ENCODE data around the gene OCA2.

DNA sequence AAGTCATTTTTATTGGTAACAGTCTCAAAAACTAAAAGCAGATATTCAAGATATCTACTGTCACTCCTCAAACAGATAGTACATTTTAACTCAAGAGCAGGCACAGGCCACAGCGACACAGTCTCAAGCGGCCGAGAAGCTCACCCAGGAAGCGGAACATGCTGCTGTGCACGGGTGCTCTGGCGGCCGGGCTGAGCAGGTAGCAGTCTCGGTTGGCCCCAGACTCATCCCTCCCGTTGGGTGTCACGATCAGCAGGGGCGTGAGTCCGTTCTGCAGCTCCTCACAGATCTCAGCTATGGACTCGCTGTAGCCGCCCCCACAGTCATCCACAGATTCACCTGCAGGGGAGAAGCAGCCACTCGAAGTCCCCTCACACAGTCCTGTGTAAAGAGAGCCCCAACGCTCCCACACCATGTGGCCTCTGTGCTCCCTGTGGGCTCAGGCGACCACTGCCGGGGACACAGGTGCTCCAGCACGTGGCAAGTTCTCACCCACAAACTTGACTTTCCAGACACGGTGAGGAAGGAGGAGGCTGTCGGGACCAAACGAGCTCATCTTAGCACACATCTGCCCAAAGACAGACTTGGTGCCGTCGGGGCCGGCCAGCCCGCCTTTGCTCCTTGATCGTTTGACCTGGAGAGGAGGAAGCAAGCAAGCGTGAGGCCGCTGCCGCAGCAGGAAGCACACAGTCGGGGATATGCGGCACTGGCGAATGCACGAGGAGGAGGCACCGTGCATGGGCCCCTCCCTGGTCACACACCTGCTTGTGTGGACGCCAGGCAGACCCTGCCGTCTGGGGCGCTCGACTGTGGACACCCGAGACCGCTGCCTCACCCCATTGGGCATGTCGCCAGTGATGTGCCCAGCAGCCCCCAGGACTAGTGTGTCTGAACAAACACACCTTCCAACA lies 17.7 kb upstream of the OCA2 start:
- TF ChIP-seq EZH2 (optimal IDR thresholded peaks at IDR 0.05; ENCODE audit: low read depth, low read length), result no peak
- TF ChIP-seq, protein P1, sequence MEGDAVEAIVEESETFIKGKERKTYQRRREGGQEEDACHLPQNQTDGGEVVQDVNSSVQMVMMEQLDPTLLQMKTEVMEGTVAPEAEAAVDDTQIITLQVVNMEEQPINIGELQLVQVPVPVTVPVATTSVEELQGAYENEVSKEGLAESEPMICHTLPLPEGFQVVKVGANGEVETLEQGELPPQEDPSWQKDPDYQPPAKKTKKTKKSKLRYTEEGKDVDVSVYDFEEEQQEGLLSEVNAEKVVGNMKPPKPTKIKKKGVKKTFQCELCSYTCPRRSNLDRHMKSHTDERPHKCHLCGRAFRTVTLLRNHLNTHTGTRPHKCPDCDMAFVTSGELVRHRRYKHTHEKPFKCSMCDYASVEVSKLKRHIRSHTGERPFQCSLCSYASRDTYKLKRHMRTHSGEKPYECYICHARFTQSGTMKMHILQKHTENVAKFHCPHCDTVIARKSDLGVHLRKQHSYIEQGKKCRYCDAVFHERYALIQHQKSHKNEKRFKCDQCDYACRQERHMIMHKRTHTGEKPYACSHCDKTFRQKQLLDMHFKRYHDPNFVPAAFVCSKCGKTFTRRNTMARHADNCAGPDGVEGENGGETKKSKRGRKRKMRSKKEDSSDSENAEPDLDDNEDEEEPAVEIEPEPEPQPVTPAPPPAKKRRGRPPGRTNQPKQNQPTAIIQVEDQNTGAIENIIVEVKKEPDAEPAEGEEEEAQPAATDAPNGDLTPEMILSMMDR (IDR thresholded peaks at IDR 0.05; ENCODE audit: low read length), result no peak
